K562 (cell line): Measurements from ENCODE around the gene DNAJC9. TPM values are rescaled to one million over a fixed set of nuclear protein-coding genes. Genes with fewer than 3 reads are reported as not detected.
A peak's percentile ranks its signal among the peaks of the same experiment; 100 is the strongest.

Experiments
- ATAC-seq: fragments of 200-7000 bp; cut with Tn5 transposase; 3 replicates; pipeline ENCODE4 v1.9.1; 2020; ENCODE audit warnings: moderate library complexity
- BruUV-seq: library from RNA; stranded (reverse); fragments of 400-500 nt; replicated peaks from 2 replicates; lab custom pipeline; 2021; lab: Mats Ljungman, UMichigan
- CTCF ChIA-PET: fragments of 300-600 bp; formaldehyde crosslinking; extraction: SDS; loops from one replicate; lab custom pipeline; 2021; ENCODE audit warnings: low intra/inter-chr PET ratio; lab: Yijun Ruan, JAX
- POLR2A ChIA-PET: fragments of 300-600, 350-650 bp; sonication (Branson Sonifier 250); formaldehyde crosslinking; extraction: SDS; loops from one replicate; lab custom pipeline; 2021; ENCODE audit warnings: antibody characterized with exemption, inconsistent platforms; lab: Yijun Ruan, JAX
- DNase-seq, 4 experiments: peaks; one replicate each; pipeline versions ENCODE4 v3.0.0 to v3.0.0-alpha.2; 2011 to 2018; ENCODE audit warnings: low spot score in 3 of 4, mixed read lengths in 3 of 4; ENCODE audit errors: extremely low read depth in 1 of 4
- FAIRE-seq: peaks from 2 replicates; lab custom pipeline; 2011; peaks lifted over from hg19 to GRCh38; lab: Jason Lieb, UNC
- H2AFZ ChIP-seq: 2 replicates; pipeline ENCODE4 v1.6.0; 2011; ENCODE audit warnings: low read depth, low read length, control low read depth, inconsistent platforms
- H3K27ac ChIP-seq: fragments of 200-600 bp; 3 replicates; pipeline ENCODE4 v1.8.0; 2011; ENCODE audit warnings: low read depth, mild to moderate bottlenecking, control low read depth, inconsistent platforms, low read length, moderate library complexity, mixed read lengths; ENCODE audit errors: extremely low read depth
- H3K27me3 ChIP-seq, 2 experiments: fragments of 300-600 bp in 1 of 2; 2 replicates in 1 of 2; 3 replicates in 1 of 2; pipeline versions ENCODE4 v1.6.0 to v1.8.0; 2011; ENCODE audit warnings: inconsistent platforms in 2 of 2, low read length in 2 of 2, mild to moderate bottlenecking in 1 of 2, mixed read lengths in 1 of 2, moderate library complexity in 1 of 2; ENCODE audit not compliant: control insufficient read depth in 2 of 2, insufficient read depth in 2 of 2
- H3K36me3 ChIP-seq: fragments of 300-600 bp; 3 replicates; pipeline ENCODE4 v1.8.0; 2011; ENCODE audit warnings: mild to moderate bottlenecking, low read length, inconsistent platforms; ENCODE audit not compliant: control insufficient read depth, insufficient read depth
- H3K4me1 ChIP-seq, 2 experiments: fragments of 200-600 bp in 1 of 2; replicated peaks in 1 of 2; 2 replicates in 1 of 2; 3 replicates in 1 of 2; pipeline versions ENCODE4 v1.5.1 to v1.8.0; 2011; ENCODE audit warnings: inconsistent platforms in 2 of 2, low read length in 2 of 2, mild to moderate bottlenecking in 1 of 2, mixed read lengths in 1 of 2, moderate library complexity in 1 of 2; ENCODE audit not compliant: control insufficient read depth in 2 of 2, insufficient read depth in 2 of 2
- H3K4me2 ChIP-seq: 2 replicates; pipeline ENCODE4 v1.6.1; 2011; ENCODE audit warnings: low read length, control low read depth, inconsistent platforms, mixed read lengths; ENCODE audit not compliant: insufficient read depth
- H3K4me3 ChIP-seq: fragments of 200-600 bp; sonication (generic), shearing (Covaris generic); 2 replicates; pipeline ENCODE4 v1.5.1; 2016; ENCODE audit warnings: control low read depth, inconsistent platforms
- H3K79me2 ChIP-seq: fragments of 200-600 bp; 3 replicates; pipeline ENCODE4 v1.8.0; 2011; ENCODE audit warnings: low read length, inconsistent platforms; ENCODE audit not compliant: control insufficient read depth, insufficient read depth
- H3K9ac ChIP-seq, 2 experiments: 2 replicates each; pipeline versions ENCODE4 v1.6.0 to v1.6.1; 2011; ENCODE audit warnings: low read depth in 2 of 2, low read length in 2 of 2, control low read depth in 1 of 2, inconsistent platforms in 1 of 2, mild to moderate bottlenecking in 1 of 2, mixed read lengths in 1 of 2; ENCODE audit not compliant: insufficient read depth in 1 of 2
- H3K9me1 ChIP-seq: one replicate; pipeline ENCODE4 v1.6.0; 2011; ENCODE audit warnings: inconsistent platforms, mild to moderate bottlenecking, low read length, moderate library complexity; ENCODE audit not compliant: control insufficient read depth, insufficient read depth
- H3K9me3 ChIP-seq: replicated peaks from 2 replicates; pipeline ENCODE4 v1.5.1; 2011; ENCODE audit warnings: low read depth, low read length, inconsistent platforms; ENCODE audit not compliant: control insufficient read depth, insufficient read depth
- H4K20me1 ChIP-seq: replicated peaks from 2 replicates; pipeline ENCODE4 v1.6.1; 2011; ENCODE audit warnings: low read length, inconsistent platforms, mixed read lengths; ENCODE audit not compliant: control insufficient read depth, insufficient read depth
- BDP1 ChIP-seq: IDR thresholded peaks from 3 replicates; pipeline ENCODE4 v1.6.1; 2011; ENCODE audit not compliant: insufficient read length, insufficient read depth
- BRD4 ChIP-seq: fragments of 200-600 bp; sonication (generic); IDR thresholded peaks from 2 replicates; pipeline ENCODE4 v1.6.1; 2017; ENCODE audit warnings: inconsistent platforms
- CBFA2T2 ChIP-seq: fragments of 450-650 bp; conservative IDR thresholded peaks from 2 replicates; pipeline ENCODE4 v1.6.1; 2017; ENCODE audit warnings: mild to moderate bottlenecking
- CTBP1 ChIP-seq: fragments of 450-650 bp; IDR thresholded peaks from 2 replicates; pipeline ENCODE4 v1.6.1; 2016; ENCODE audit warnings: borderline replicate concordance
- FIP1L1 ChIP-seq: fragments of 200-400 bp; formaldehyde crosslinking; IDR thresholded peaks from 2 replicates; pipeline ENCODE4 v1.6.1; 2018; ENCODE audit warnings: mild to moderate bottlenecking, low read depth, low read length; ENCODE audit not compliant: poor library complexity, severe bottlenecking
- GTF2F1 ChIP-seq: IDR thresholded peaks from 2 replicates; pipeline ENCODE4 v1.6.1; 2011; ENCODE audit warnings: low read depth, low read length, improper control_type of control experiment
- HNRNPL ChIP-seq: fragments of 200-400 bp; formaldehyde crosslinking; IDR thresholded peaks from 2 replicates; pipeline ENCODE4 v1.6.1; 2017; ENCODE audit warnings: low read depth, mild to moderate bottlenecking, low read length
- ID3 ChIP-seq, 2 experiments: fragments of 250-450 bp in 1 of 2; fragments of 450-650 bp in 1 of 2; sonication (Bioruptor Pico) in 1 of 2; IDR thresholded peaks; 2 replicates each; pipeline versions ENCODE4 v1.6.1 to v1.8.0; 2016 to 2021; ENCODE audit warnings: mild to moderate bottlenecking in 2 of 2, moderate library complexity in 2 of 2, missing compliant biosample characterization in 1 of 2, missing genetic modification characterization in 1 of 2
- JUND ChIP-seq, 2 experiments: IDR thresholded peaks; 2 replicates in 1 of 2; 3 replicates in 1 of 2; pipeline ENCODE4 v1.6.1; 2011; ENCODE audit warnings: borderline replicate concordance in 2 of 2, low read depth in 2 of 2, low read length in 2 of 2, improper control_type of control experiment in 1 of 2, missing biosample characterization in 1 of 2, missing genetic modification characterization in 1 of 2, missing genetic modification reagents in 1 of 2
- KDM4B ChIP-seq, 2 experiments: fragments of 450-650 bp in 1 of 2; sonication (generic) in 1 of 2; IDR thresholded peaks; 2 replicates each; pipeline ENCODE4 v1.6.1; 2016 to 2017; ENCODE audit warnings: borderline replicate concordance in 2 of 2, antibody characterized with exemption in 1 of 2, low read depth in 1 of 2, mild to moderate bottlenecking in 1 of 2
- KLF1 ChIP-seq: fragments of 450-650 bp; IDR thresholded peaks from 2 replicates; pipeline ENCODE4 v1.6.1; 2016; ENCODE audit warnings: missing genetic modification characterization, missing compliant biosample characterization
- MXI1 ChIP-seq: IDR thresholded peaks from 2 replicates; pipeline ENCODE4 v1.6.1; 2011; ENCODE audit warnings: low read depth, mild to moderate bottlenecking, improper control_type of control experiment, low read length
- RAD51 ChIP-seq: fragments of 450-650 bp; IDR thresholded peaks from 2 replicates; pipeline ENCODE4 v1.7.1; 2016; ENCODE audit warnings: low read depth, mild to moderate bottlenecking, borderline replicate concordance
- U2AF1 ChIP-seq: fragments of 200-400 bp; formaldehyde crosslinking; optimal IDR thresholded peaks from 2 replicates; pipeline ENCODE3; 2017; ENCODE audit warnings: mild to moderate bottlenecking, low read depth, low read length, moderate library complexity
- WHSC1 ChIP-seq: IDR thresholded peaks from one replicate; pipeline ENCODE4 v1.6.1; 2012; ENCODE audit warnings: low read length, control low read depth, inconsistent platforms
- ZNF280B ChIP-seq: fragments of 250-450 bp; sonication (Bioruptor Pico); IDR thresholded peaks from 2 replicates; pipeline ENCODE4 v1.5.1; 2021; ENCODE audit warnings: mild to moderate bottlenecking
- ZNF561 ChIP-seq: fragments of 450-650 bp; formaldehyde crosslinking; conservative IDR thresholded peaks from 2 replicates; pipeline ENCODE4 v1.4.0; 2020; ENCODE audit warnings: mild to moderate bottlenecking, moderate library complexity
- WGBS: fragments of 100-300 bp; shearing (Covaris generic); methylation state at CpG from one replicate; pipeline ENCODE4 v1.1.6; 2016; ENCODE audit warnings: low coverage, mixed read lengths; ENCODE audit not compliant: insufficient coverage; ENCODE audit errors: missing lambda C conversion rate; 5-methylcytosine and 5-hydroxymethylcytosine counted together
- in situ Hi-C: fragments of 300-500 bp; cut with MboI; formaldehyde crosslinking; loops from 4 replicates; pipeline ENCODE4 v1.15.0; 2018; ENCODE audit warnings: inconsistent platforms, mixed read lengths
- intact Hi-C: fragments of 100-400 bp; cut with micrococcal nuclease; formaldehyde crosslinking; loops from 2 replicates; pipeline ENCODE4 v1.14.2; 2022
- polyA plus RNA-seq, 8 experiments: library from polyadenylated mRNA; depleted of rRNA in 4 of 8; stranded (reverse) in 5 of 8; unstranded in 3 of 8; fragments of >200 nt; fragmentation: Nextera tagmentation in 2 of 8; fragmentation: Illumina TruSeq in 1 of 8; extraction: Ambion mirVana in 2 of 8; extraction: Trizol in 1 of 8; gene quantifications; 2 replicates each; pipeline versions ENCODE4 v1.2.1 to v1.2.3, GENCODE V29; 2011 to 2014; ENCODE audit warnings: inconsistent platforms in 1 of 8, missing spikeins in 1 of 8
- total RNA-seq, 7 experiments: library from RNA; depleted of rRNA in 6 of 7; stranded (reverse); fragments of >200 nt in 6 of 7; fragmentation: Illumina TruSeq in 2 of 7; extraction: Trizol in 2 of 7; gene quantifications; 2 replicates each; pipeline versions ENCODE4 v1.2.1 to v1.2.3, GENCODE V29; 2011 to 2021; ENCODE audit warnings: low replicate concordance in 1 of 7
- TF ChIP-seq, protein P1 (sequence below): sonication (generic); formaldehyde crosslinking; IDR thresholded peaks from 2 replicates; pipeline ENCODE4 v1.5.0; 2020; ENCODE audit warnings: missing genetic modification reagents
- TF ChIP-seq, protein P2 (sequence below): fragments of 450-650 bp; IDR thresholded peaks from 2 replicates; pipeline ENCODE4 v1.6.1; 2016; ENCODE audit warnings: borderline replicate concordance

DNAJC9 gene
- total and polyA plus RNA-seq, 9 of the 15 experiments (the other 6 are each of a cell fraction or from before 2014, with no cell fraction given) = 66.7 to 133 (median 102) TPM

DNA sequence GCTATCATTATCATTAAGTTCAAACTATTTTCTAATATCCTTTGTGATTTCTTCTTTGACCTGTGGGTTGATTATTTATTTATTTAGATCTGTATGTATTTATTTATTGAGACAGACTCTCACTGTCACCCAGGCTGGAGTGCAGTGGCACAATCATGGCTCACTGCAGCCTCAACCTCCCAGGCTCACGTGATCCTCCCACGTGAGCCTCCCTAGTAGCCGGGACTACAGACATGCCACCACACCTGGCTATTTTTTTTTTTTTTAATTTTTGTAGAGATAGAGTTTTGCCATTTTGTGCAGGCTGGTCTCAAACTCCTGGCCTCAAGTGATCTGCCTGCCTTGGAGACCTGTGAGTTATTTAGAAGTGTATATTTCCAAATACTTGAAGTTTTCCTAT is 34.0 kb upstream of the DNAJC9 start:
- H2AFZ ChIP-seq = no peak overlapping the region
- FAIRE-seq (no peak), DNase-seq (no peak), ATAC-seq (no peak)
- no peaks in the 10 kb centered on the region for H3K9me3 ChIP-seq
- no peaks in the 10 kb centered on the region for H3K27me3 ChIP-seq
- intact Hi-C loops = no loop called here
- H3K9ac ChIP-seq = no peak overlapping the region
- H3K4me2 ChIP-seq = no peak overlapping the region
- no peak overlapping the region for H3K27ac ChIP-seq
- CTCF ChIA-PET = no interaction called here
- no peaks in the 10 kb centered on the region for H3K36me3 ChIP-seq
- no TSS peak for BruUV-seq
- TF ChIP-seq MXI1 (no peak), RAD51 (peak; percentile 74), HNRNPL (no peak), BDP1 (no peak), ZNF280B (CRISPR knock-in tag) (no peak), KDM4B (IDR thresholded peaks at IDR 0.05; ENCODE audit: borderline replicate concordance in 2 of 2, low read depth in 1 of 2) (no peak), CTBP1 (no peak), ID3 (CRISPR knock-in tag; IDR thresholded peaks at IDR 0.05) (no peak), ID3 (tag; IDR thresholded peaks at IDR 0.05) (no peak), U2AF1 (no peak), ZNF561 (CRISPR knock-in tag) (no peak), GTF2F1 (no peak), BRD4 (no peak), KLF1 (no peak), WHSC1 (no peak), JUND (IDR thresholded peaks at IDR 0.05; ENCODE audit: borderline replicate concordance, low read depth, low read length) (no peak), JUND (tag; IDR thresholded peaks at IDR 0.05; ENCODE audit: borderline replicate concordance, low read depth, low read length) (no peak), CBFA2T2 (0 out of 2 replicates have a peak, but pooled peaks have one; percentile 4), FIP1L1 (no peak)
- TF ChIP-seq, protein P1, sequence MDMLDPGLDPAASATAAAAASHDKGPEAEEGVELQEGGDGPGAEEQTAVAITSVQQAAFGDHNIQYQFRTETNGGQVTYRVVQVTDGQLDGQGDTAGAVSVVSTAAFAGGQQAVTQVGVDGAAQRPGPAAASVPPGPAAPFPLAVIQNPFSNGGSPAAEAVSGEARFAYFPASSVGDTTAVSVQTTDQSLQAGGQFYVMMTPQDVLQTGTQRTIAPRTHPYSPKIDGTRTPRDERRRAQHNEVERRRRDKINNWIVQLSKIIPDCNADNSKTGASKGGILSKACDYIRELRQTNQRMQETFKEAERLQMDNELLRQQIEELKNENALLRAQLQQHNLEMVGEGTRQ (CRISPR knock-in tag) = peak; percentile 66
- TF ChIP-seq, protein P2, sequence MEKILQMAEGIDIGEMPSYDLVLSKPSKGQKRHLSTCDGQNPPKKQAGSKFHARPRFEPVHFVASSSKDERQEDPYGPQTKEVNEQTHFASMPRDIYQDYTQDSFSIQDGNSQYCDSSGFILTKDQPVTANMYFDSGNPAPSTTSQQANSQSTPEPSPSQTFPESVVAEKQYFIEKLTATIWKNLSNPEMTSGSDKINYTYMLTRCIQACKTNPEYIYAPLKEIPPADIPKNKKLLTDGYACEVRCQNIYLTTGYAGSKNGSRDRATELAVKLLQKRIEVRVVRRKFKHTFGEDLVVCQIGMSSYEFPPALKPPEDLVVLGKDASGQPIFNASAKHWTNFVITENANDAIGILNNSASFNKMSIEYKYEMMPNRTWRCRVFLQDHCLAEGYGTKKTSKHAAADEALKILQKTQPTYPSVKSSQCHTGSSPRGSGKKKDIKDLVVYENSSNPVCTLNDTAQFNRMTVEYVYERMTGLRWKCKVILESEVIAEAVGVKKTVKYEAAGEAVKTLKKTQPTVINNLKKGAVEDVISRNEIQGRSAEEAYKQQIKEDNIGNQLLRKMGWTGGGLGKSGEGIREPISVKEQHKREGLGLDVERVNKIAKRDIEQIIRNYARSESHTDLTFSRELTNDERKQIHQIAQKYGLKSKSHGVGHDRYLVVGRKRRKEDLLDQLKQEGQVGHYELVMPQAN = no peak
- H4K20me1 ChIP-seq = no peaks in the 10 kb centered on the region
- no peak overlapping the region for H3K4me3 ChIP-seq
- WGBS = 30% methylated on average over 3 of the region's 3 CpGs
- POLR2A ChIA-PET = interaction anchor here (0.9 to 1.4 kb wide), 2 partner anchors 11 to 21 kb away, joined by 3 to 4 read pairs; no protein-coding TSS in a partner anchor
- H3K79me2 ChIP-seq = no peaks in the 10 kb centered on the region
- H3K9me1 ChIP-seq = no peaks in the 10 kb centered on the region
- no peaks in the 10 kb centered on the region for H3K4me1 ChIP-seq
- in situ Hi-C loops = no loop called here
